Activated CD4-positive, alpha-beta memory T cell treated with anti-CD3 and anti-CD28 coated beads, Interleukin-2, amount 10 ng/mL, durations not matched to agents 7 days and 5 days (primary cell): ENCODE data around the gene UNC13A. TPM values are rescaled to one million over a fixed set of nuclear protein-coding genes. Genes with fewer than 3 reads are reported as not detected.

ENCODE experiments used
- CTCF ChIA-PET: fragments of 350-600 bp; sonication (Branson Sonifier 250); formaldehyde crosslinking; loops from one replicate; lab custom pipeline; 2021; ENCODE audit warnings: antibody characterized with exemption, inconsistent platforms; lab: Charles Lee
- POLR2A ChIA-PET: fragments of 350-600 bp; sonication (Branson Sonifier 250); formaldehyde crosslinking; loops from one replicate; lab custom pipeline; 2021; ENCODE audit warnings: antibody characterized with exemption; lab: Charles Lee
- DNase-seq: peaks from one replicate; pipeline ENCODE4 v3.0.0-alpha.2; 2020
- H3K27ac Mint-ChIP-seq: one replicate; pipeline ENCODE4 v1.8.0; 2021; ENCODE audit warnings: mild to moderate bottlenecking, mixed read lengths
- H3K27me3 Mint-ChIP-seq: one replicate; pipeline ENCODE4 v1.8.0; 2021; ENCODE audit warnings: mixed read lengths
- H3K36me3 Mint-ChIP-seq: one replicate; pipeline ENCODE4 v1.8.0; 2021; ENCODE audit warnings: low read depth, mixed read lengths
- H3K4me1 Mint-ChIP-seq: one replicate; pipeline ENCODE4 v1.8.0; 2021; ENCODE audit warnings: mixed read lengths
- H3K4me3 Mint-ChIP-seq: one replicate; pipeline ENCODE4 v1.8.0; 2021; ENCODE audit warnings: mild to moderate bottlenecking, mixed read lengths
- H3K9me3 Mint-ChIP-seq: one replicate; pipeline ENCODE4 v1.8.0; 2021; ENCODE audit warnings: mixed read lengths
- total RNA-seq, 2 experiments: library from RNA; stranded (reverse); gene quantifications; one replicate each; pipeline ENCODE4 v1.2.3, GENCODE V29; 2021

The UNC13A gene
- total RNA-seq, 2 experiments from 2014 or later = 0.03 TPM; not detected in 1

- ChIA-PET CTCF (interaction anchor here (1.3 kb wide), 1 partner anchor 31 kb away, joined by 4 read pairs; no protein-coding TSS in a partner anchor), POLR2A (interaction anchor here (1.1 kb wide), 1 partner anchor 17 kb away, joined by 3 read pairs; no protein-coding TSS in a partner anchor)
- no peaks in the 10 kb centered on the region for H3K36me3 Mint-ChIP-seq
- H3K4me3 Mint-ChIP-seq = no peak overlapping the region
- DNase-seq = no peak
- H3K27ac Mint-ChIP-seq = no peak overlapping the region
- H3K27me3 Mint-ChIP-seq = no peaks in the 10 kb centered on the region
- no peaks in the 10 kb centered on the region for H3K9me3 Mint-ChIP-seq
- no peaks in the 10 kb centered on the region for H3K4me1 Mint-ChIP-seq
Measured at GRCh38 chr19:17652627-17653026, 35.5 kb downstream of the UNC13A start.

GRCh38 chr19:17648786-17649185 is 39.4 kb downstream of the UNC13A start:
- H3K4me1 Mint-ChIP-seq = no peaks in the 10 kb centered on the region
- H3K9me3 Mint-ChIP-seq = no peaks in the 10 kb centered on the region
- peaks cover 3% of the 10 kb centered on the region for H3K27me3 Mint-ChIP-seq
- no peak overlapping the region for H3K4me3 Mint-ChIP-seq
- no peaks in the 10 kb centered on the region for H3K36me3 Mint-ChIP-seq
- ChIA-PET CTCF (interaction anchor here (0.6 kb wide), 1 partner anchor 31 kb away, joined by 4 read pairs; no protein-coding TSS in a partner anchor), POLR2A (no interaction called here)
- H3K27ac Mint-ChIP-seq = no peak overlapping the region
- DNase-seq = no peak

GRCh38 chr19:17648097-17648660 is 40.0 kb downstream of the UNC13A start:
- H3K27me3 Mint-ChIP-seq = peaks cover 3% of the 10 kb centered on the region
- no peak overlapping the region for H3K4me3 Mint-ChIP-seq
- no peaks in the 10 kb centered on the region for H3K36me3 Mint-ChIP-seq
- POLR2A ChIA-PET = no interaction called here
- H3K4me1 Mint-ChIP-seq = no peaks in the 10 kb centered on the region
- no peak for DNase-seq
- CTCF ChIA-PET = interaction anchor here (0.5 to 0.6 kb wide), 2 partner anchors 31 to 812 kb away, joined by 3 to 4 read pairs; no protein-coding TSS in a partner anchor
- no peaks in the 10 kb centered on the region for H3K9me3 Mint-ChIP-seq
- no peak overlapping the region for H3K27ac Mint-ChIP-seq

GRCh38 chr19:17647071-17648020 is 40.8 kb downstream of the UNC13A start:
- peaks cover 3% of the 10 kb centered on the region for H3K27me3 Mint-ChIP-seq
- H3K27ac Mint-ChIP-seq = no peak overlapping the region
- CTCF ChIA-PET = interaction anchor here (0.5 kb wide), 1 partner anchor 812 kb away, joined by 3 read pairs; no protein-coding TSS in a partner anchor
- POLR2A ChIA-PET = no interaction called here
- no peaks in the 10 kb centered on the region for H3K36me3 Mint-ChIP-seq
- no peaks in the 10 kb centered on the region for H3K9me3 Mint-ChIP-seq
- DNase-seq = no peak
- no peaks in the 10 kb centered on the region for H3K4me1 Mint-ChIP-seq
- no peak overlapping the region for H3K4me3 Mint-ChIP-seq

- no peak for DNase-seq
- CTCF ChIA-PET = no interaction called here
- Mint-ChIP-seq H3K9me3 (no peaks in the 10 kb centered on the region), H3K4me3 (no peak overlapping the region), H3K36me3 (no peaks in the 10 kb centered on the region), H3K27ac (no peak overlapping the region), H3K4me1 (no peaks in the 10 kb centered on the region), H3K27me3 (peaks cover 3% of the 10 kb centered on the region)
- POLR2A ChIA-PET = no interaction called here
Measured at GRCh38 chr19:17646441-17646840, 41.7 kb downstream of the UNC13A start.

GRCh38 chr19:17645339-17645963 is 42.7 kb downstream of the UNC13A start:
- CTCF ChIA-PET = no interaction called here
- H3K9me3 Mint-ChIP-seq = no peaks in the 10 kb centered on the region
- DNase-seq = no peak
- no peak overlapping the region for H3K27ac Mint-ChIP-seq
- H3K4me1 Mint-ChIP-seq = no peaks in the 10 kb centered on the region
- POLR2A ChIA-PET = no interaction called here
- H3K4me3 Mint-ChIP-seq = no peak overlapping the region
- no peaks in the 10 kb centered on the region for H3K36me3 Mint-ChIP-seq
- peaks cover 3% of the 10 kb centered on the region for H3K27me3 Mint-ChIP-seq

GRCh38 chr19:17642656-17643055 is 45.5 kb downstream of the UNC13A start:
- no peak for DNase-seq
- Mint-ChIP-seq H3K4me1 (no peaks in the 10 kb centered on the region), H3K4me3 (no peak overlapping the region), H3K9me3 (no peaks in the 10 kb centered on the region), H3K36me3 (no peaks in the 10 kb centered on the region), H3K27me3 (peaks cover 3% of the 10 kb centered on the region), H3K27ac (no peak overlapping the region)
- ChIA-PET POLR2A (no interaction called here), CTCF (no interaction called here)

- DNase-seq = no peak
- Mint-ChIP-seq H3K4me3 (no peak overlapping the region), H3K27me3 (peaks cover 3% of the 10 kb centered on the region), H3K36me3 (no peaks in the 10 kb centered on the region), H3K27ac (no peak overlapping the region), H3K9me3 (no peaks in the 10 kb centered on the region), H3K4me1 (no peaks in the 10 kb centered on the region)
- CTCF ChIA-PET = no interaction called here
- POLR2A ChIA-PET = no interaction called here
Measured at GRCh38 chr19:17641846-17642245, 46.3 kb downstream of the UNC13A start.

GRCh38 chr19:17641181-17641580 is 47.0 kb downstream of the UNC13A start:
- no peak for DNase-seq
- Mint-ChIP-seq H3K4me3 (no peak overlapping the region), H3K27me3 (peaks cover 3% of the 10 kb centered on the region), H3K9me3 (no peaks in the 10 kb centered on the region), H3K36me3 (no peaks in the 10 kb centered on the region), H3K4me1 (no peaks in the 10 kb centered on the region), H3K27ac (no peak overlapping the region)
- ChIA-PET CTCF (no interaction called here), POLR2A (no interaction called here)

- H3K4me3 Mint-ChIP-seq = no peak overlapping the region
- CTCF ChIA-PET = no interaction called here
- H3K9me3 Mint-ChIP-seq = no peaks in the 10 kb centered on the region
- no peaks in the 10 kb centered on the region for H3K36me3 Mint-ChIP-seq
- no peak overlapping the region for H3K27ac Mint-ChIP-seq
- DNase-seq = no peak
- POLR2A ChIA-PET = no interaction called here
- H3K27me3 Mint-ChIP-seq = no peaks in the 10 kb centered on the region
- H3K4me1 Mint-ChIP-seq = no peaks in the 10 kb centered on the region
Measured at GRCh38 chr19:17633700-17634099, 54.5 kb downstream of the UNC13A start.

- DNase-seq = no peak
- H3K4me1 Mint-ChIP-seq = no peaks in the 10 kb centered on the region
- ChIA-PET POLR2A (no interaction called here), CTCF (no interaction called here)
- no peaks in the 10 kb centered on the region for H3K27me3 Mint-ChIP-seq
- H3K27ac Mint-ChIP-seq = no peak overlapping the region
- H3K9me3 Mint-ChIP-seq = no peaks in the 10 kb centered on the region
- no peak overlapping the region for H3K4me3 Mint-ChIP-seq
- no peaks in the 10 kb centered on the region for H3K36me3 Mint-ChIP-seq
Measured at GRCh38 chr19:17632577-17632976, 55.6 kb downstream of the UNC13A start.

- no peaks in the 10 kb centered on the region for H3K36me3 Mint-ChIP-seq
- no peaks in the 10 kb centered on the region for H3K27me3 Mint-ChIP-seq
- no peaks in the 10 kb centered on the region for H3K9me3 Mint-ChIP-seq
- no peak for DNase-seq
- no peak overlapping the region for H3K27ac Mint-ChIP-seq
- no peak overlapping the region for H3K4me3 Mint-ChIP-seq
- POLR2A ChIA-PET = no interaction called here
- H3K4me1 Mint-ChIP-seq = no peaks in the 10 kb centered on the region
- CTCF ChIA-PET = no interaction called here
Measured at GRCh38 chr19:17629760-17630159, 58.4 kb downstream of the UNC13A start.

- POLR2A ChIA-PET = no interaction called here
- CTCF ChIA-PET = no interaction called here
Measured at GRCh38 chr19:17627921-17628320, 60.2 kb downstream of the UNC13A start.

More at GRCh38 chr19:17627921-17628320, 60.2 kb downstream of the UNC13A start:
- Mint-ChIP-seq H3K36me3 (no peaks in the 10 kb centered on the region), H3K27me3 (no peaks in the 10 kb centered on the region), H3K4me1 (peaks cover 4% of the 10 kb centered on the region), H3K27ac (no peak overlapping the region), H3K4me3 (no peak overlapping the region), H3K9me3 (peaks cover 3% of the 10 kb centered on the region)
- no peak for DNase-seq
